ENCODE data around the gene UBR2.

DNA sequence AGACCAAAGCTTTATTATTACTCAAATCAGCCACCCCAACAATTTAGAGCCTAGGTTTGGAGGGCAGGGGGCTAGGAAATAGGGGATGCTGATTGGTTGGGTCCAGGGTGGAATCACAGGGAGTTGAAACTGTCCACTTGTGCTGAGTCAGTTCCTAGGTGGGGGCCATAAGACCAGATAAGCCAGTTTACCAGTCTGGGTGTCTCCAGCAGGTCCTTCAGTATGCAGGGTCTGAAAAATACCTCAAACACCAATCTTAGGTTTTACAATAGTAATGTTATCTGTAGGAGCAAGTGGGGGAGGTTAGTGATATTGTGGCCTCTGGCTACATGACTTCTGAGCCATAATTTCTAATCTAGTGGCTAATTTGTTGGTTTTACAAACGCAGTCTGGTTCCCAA lies 63.2 kb downstream of the UBR2 start:
- TF ChIP-seq CTCF (conservative IDR thresholded peaks at IDR 0.05; ENCODE audit: low read depth, low read length) = no peak
- no peak for TF ChIP-seq CEBPB (IDR thresholded peaks at IDR 0.05; ENCODE audit: low read depth, low read length)
- TF ChIP-seq MAZ (IDR thresholded peaks at IDR 0.05; ENCODE audit: borderline replicate concordance, low read depth, low read length) = no peak
- TF ChIP-seq MXI1 (IDR thresholded peaks at IDR 0.05; ENCODE audit: borderline replicate concordance, low read depth, low read length) = no peak
- no peak for TF ChIP-seq MAFK (IDR thresholded peaks at IDR 0.05; ENCODE audit: low read depth, low read length)
